Measurements from ENCODE around the gene ADCY5. TPM values are rescaled to one million over a fixed set of nuclear protein-coding genes. Genes with fewer than 3 reads are reported as not detected.

Gene ADCY5
- total RNA-seq, 1 donor from 2014 or later = 10.6 TPM

GRCh38 chr3:123480428-123480827 is 31.5 kb upstream of the ADCY5 start:
- Mint-ChIP-seq H3K27me3 (ENCODE audit: unreplicated experiment) (peaks cover 33% of the 10 kb centered on the region), H3K9me3 (ENCODE audit: unreplicated experiment) (no peaks in the 10 kb centered on the region), H3K4me3 (ENCODE audit: unreplicated experiment) (no peak overlapping the region), H3K4me1 (ENCODE audit: unreplicated experiment) (no peaks in the 10 kb centered on the region), H3K27ac (ENCODE audit: unreplicated experiment) (no peak overlapping the region), H3K36me3 (ENCODE audit: unreplicated experiment) (no peaks in the 10 kb centered on the region)
- no peak for TF ChIP-seq CTCF (IDR thresholded peaks at IDR 0.05)
- DNase-seq (ENCODE audit: extremely low spot score, unreplicated experiment) = no peak

GRCh38 chr3:123479891-123480290 is 31.0 kb upstream of the ADCY5 start:
- Mint-ChIP-seq H3K4me1 (ENCODE audit: unreplicated experiment) (no peaks in the 10 kb centered on the region), H3K27ac (ENCODE audit: unreplicated experiment) (no peak overlapping the region), H3K9me3 (ENCODE audit: unreplicated experiment) (no peaks in the 10 kb centered on the region), H3K27me3 (ENCODE audit: unreplicated experiment) (peaks cover 39% of the 10 kb centered on the region), H3K4me3 (ENCODE audit: unreplicated experiment) (no peak overlapping the region), H3K36me3 (ENCODE audit: unreplicated experiment) (no peaks in the 10 kb centered on the region)
- TF ChIP-seq CTCF (IDR thresholded peaks at IDR 0.05) = no peak
- DNase-seq (ENCODE audit: extremely low spot score, unreplicated experiment) = no peak

- Mint-ChIP-seq H3K27me3 (ENCODE audit: unreplicated experiment) (peaks cover 50% of the 10 kb centered on the region), H3K27ac (ENCODE audit: unreplicated experiment) (no peak overlapping the region), H3K4me1 (ENCODE audit: unreplicated experiment) (no peaks in the 10 kb centered on the region), H3K36me3 (ENCODE audit: unreplicated experiment) (no peaks in the 10 kb centered on the region), H3K9me3 (ENCODE audit: unreplicated experiment) (no peaks in the 10 kb centered on the region), H3K4me3 (ENCODE audit: unreplicated experiment) (no peak overlapping the region)
- TF ChIP-seq CTCF (IDR thresholded peaks at IDR 0.05) = no peak
- DNase-seq (ENCODE audit: extremely low spot score, unreplicated experiment) = no peak
Observed at GRCh38 chr3:123478314-123478713, 29.4 kb upstream of the ADCY5 start.

- Mint-ChIP-seq H3K4me3 (ENCODE audit: unreplicated experiment) (no peak overlapping the region), H3K9me3 (ENCODE audit: unreplicated experiment) (no peaks in the 10 kb centered on the region), H3K27ac (ENCODE audit: unreplicated experiment) (no peak overlapping the region), H3K4me1 (ENCODE audit: unreplicated experiment) (no peaks in the 10 kb centered on the region), H3K36me3 (ENCODE audit: unreplicated experiment) (no peaks in the 10 kb centered on the region), H3K27me3 (ENCODE audit: unreplicated experiment) (peaks cover 54% of the 10 kb centered on the region)
- no peak for DNase-seq (ENCODE audit: extremely low spot score, unreplicated experiment)
- no peak for TF ChIP-seq CTCF (IDR thresholded peaks at IDR 0.05)
Observed at GRCh38 chr3:123476967-123477750, 28.3 kb upstream of the ADCY5 start.

GRCh38 chr3:123475786-123476185 is 26.9 kb upstream of the ADCY5 start:
- no peak for DNase-seq (ENCODE audit: extremely low spot score, unreplicated experiment)
- Mint-ChIP-seq H3K4me3 (ENCODE audit: unreplicated experiment) (no peak overlapping the region), H3K27me3 (ENCODE audit: unreplicated experiment) (peaks cover 48% of the 10 kb centered on the region), H3K36me3 (ENCODE audit: unreplicated experiment) (no peaks in the 10 kb centered on the region), H3K27ac (ENCODE audit: unreplicated experiment) (no peak overlapping the region), H3K9me3 (ENCODE audit: unreplicated experiment) (no peaks in the 10 kb centered on the region), H3K4me1 (ENCODE audit: unreplicated experiment) (no peaks in the 10 kb centered on the region)
- TF ChIP-seq CTCF (IDR thresholded peaks at IDR 0.05) = no peak

All from osteocyte (in vitro differentiated cells).